Upper lobe of right lung (tissue), 1 donor: ENCODE measurements around the gene PLXNA2. TPM values are rescaled to one million over a fixed set of nuclear protein-coding genes. Genes with fewer than 3 reads are reported as not detected.

ENCODE experiments used
- ATAC-seq: fragments of 200-7000 bp; cut with Tn5 transposase; one replicate; pipeline ENCODE4 v1.9.1; 2020; ENCODE audit warnings: mild to moderate bottlenecking, moderate library complexity
- DNase-seq: peaks from one replicate; pipeline ENCODE4 v3.0.0-alpha.2; 2020
- H3K27ac ChIP-seq: fragments of 200-600 bp; one replicate; pipeline ENCODE4 v1.8.0; 2022
- H3K27me3 ChIP-seq: fragments of 200-600 bp; one replicate; pipeline ENCODE4 v1.8.0; 2022; ENCODE audit warnings: mild to moderate bottlenecking
- H3K36me3 ChIP-seq: fragments of 200-600 bp; one replicate; pipeline ENCODE4 v1.8.0; 2022
- H3K4me1 ChIP-seq: fragments of 200-600 bp; one replicate; pipeline ENCODE4 v1.8.0; 2022
- H3K4me3 ChIP-seq: fragments of 200-600 bp; one replicate; pipeline ENCODE4 v1.8.0; 2022; ENCODE audit warnings: mild to moderate bottlenecking
- H3K9me3 ChIP-seq: fragments of 200-600 bp; one replicate; pipeline ENCODE4 v1.8.0; 2022
- intact Hi-C: fragments of 100-400 bp; cut with DNase I; formaldehyde crosslinking; loops from one replicate; pipeline ENCODE4 v1.11.0; 2022
- total RNA-seq: library from RNA; stranded (reverse); fragmentation: NEBNext Ultra II Directional; extraction: Animal tissue kit (Norgen Biotek cat#: 25700); gene quantifications from one replicate; pipeline ENCODE4 v1.2.1, GENCODE V29; 2021
- TF ChIP-seq, protein P1 (sequence below): fragments of 200-600 bp; IDR thresholded peaks from one replicate; pipeline ENCODE4 v1.8.0; 2022; ENCODE audit warnings: antibody characterized with exemption
- donor health status: DM: no; HTN: yes; CAD: no; lungs with severe emphysema.

PLXNA2 gene
- total RNA-seq, 1 donor from 2014 or later, result 98.5 TPM

GRCh38 chr1:208122612-208123358, 121.4 kb downstream of the PLXNA2 start:
- Histone ChIP-seq H3K36me3 (no peaks in the 10 kb centered on the region), H3K4me3 (no peak overlapping the region), H3K9me3 (no peaks in the 10 kb centered on the region), H3K4me1 (no peaks in the 10 kb centered on the region), H3K27me3 (no peaks in the 10 kb centered on the region), H3K27ac (no peak overlapping the region)
- intact Hi-C loops, result no loop called here
- peak; percentile 54 for ATAC-seq
- TF ChIP-seq, protein P1, sequence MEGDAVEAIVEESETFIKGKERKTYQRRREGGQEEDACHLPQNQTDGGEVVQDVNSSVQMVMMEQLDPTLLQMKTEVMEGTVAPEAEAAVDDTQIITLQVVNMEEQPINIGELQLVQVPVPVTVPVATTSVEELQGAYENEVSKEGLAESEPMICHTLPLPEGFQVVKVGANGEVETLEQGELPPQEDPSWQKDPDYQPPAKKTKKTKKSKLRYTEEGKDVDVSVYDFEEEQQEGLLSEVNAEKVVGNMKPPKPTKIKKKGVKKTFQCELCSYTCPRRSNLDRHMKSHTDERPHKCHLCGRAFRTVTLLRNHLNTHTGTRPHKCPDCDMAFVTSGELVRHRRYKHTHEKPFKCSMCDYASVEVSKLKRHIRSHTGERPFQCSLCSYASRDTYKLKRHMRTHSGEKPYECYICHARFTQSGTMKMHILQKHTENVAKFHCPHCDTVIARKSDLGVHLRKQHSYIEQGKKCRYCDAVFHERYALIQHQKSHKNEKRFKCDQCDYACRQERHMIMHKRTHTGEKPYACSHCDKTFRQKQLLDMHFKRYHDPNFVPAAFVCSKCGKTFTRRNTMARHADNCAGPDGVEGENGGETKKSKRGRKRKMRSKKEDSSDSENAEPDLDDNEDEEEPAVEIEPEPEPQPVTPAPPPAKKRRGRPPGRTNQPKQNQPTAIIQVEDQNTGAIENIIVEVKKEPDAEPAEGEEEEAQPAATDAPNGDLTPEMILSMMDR, result no peak
- no peak for DNase-seq

DNA sequence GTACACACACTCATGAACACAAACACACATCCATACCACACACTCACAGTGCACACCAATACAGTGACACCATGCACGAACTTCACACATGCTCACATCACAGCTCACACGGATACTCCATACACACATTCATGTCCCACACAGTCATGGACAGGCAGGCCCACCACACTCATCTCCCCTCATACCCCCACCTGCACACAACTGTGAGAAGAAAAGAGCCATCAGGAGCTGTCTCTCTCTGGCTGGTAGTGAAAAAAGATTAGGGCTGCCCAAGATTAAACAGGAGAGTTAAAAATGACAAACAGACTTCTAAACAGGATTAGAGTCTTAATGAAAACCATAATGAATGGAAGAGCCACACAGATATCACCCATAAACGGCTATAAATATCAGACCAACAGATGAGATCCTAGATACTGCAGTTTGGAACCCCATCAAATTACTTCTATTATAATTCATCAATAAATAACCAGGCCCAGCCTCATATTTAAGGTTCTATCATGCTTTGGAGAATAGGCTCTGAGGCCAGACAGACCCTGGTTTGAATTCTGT, 122.3 kb downstream of the PLXNA2 start:
- ATAC-seq (no peak), DNase-seq (no peak)
- intact Hi-C loops, result no loop called here
- Histone ChIP-seq H3K36me3 (no peaks in the 10 kb centered on the region), H3K27me3 (no peaks in the 10 kb centered on the region), H3K27ac (no peak overlapping the region), H3K4me1 (no peaks in the 10 kb centered on the region), H3K9me3 (no peaks in the 10 kb centered on the region), H3K4me3 (no peak overlapping the region)
- TF ChIP-seq, protein P1, result no peak

DNA sequence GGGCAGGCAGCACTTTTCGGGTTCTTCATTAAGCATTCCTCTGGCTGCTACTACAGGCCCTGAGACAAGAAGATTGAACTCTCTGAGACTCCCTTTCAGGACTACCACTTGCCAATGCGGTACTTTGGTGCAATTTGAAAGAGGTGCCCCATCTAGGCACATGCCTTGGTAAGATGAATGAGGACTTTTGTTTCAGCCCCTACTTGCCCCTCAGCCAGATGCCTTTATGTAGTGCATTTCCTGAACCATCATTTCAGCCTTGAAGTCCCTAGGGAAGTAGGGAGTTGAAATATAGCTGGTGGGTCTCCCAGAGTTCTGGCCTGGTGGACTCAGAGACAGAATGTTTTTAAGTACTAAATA, 123.8 kb downstream of the PLXNA2 start:
- H3K27me3 ChIP-seq, result no peaks in the 10 kb centered on the region
- H3K9me3 ChIP-seq, result no peaks in the 10 kb centered on the region
- ATAC-seq (no peak), DNase-seq (no peak)
- H3K36me3 ChIP-seq, result no peaks in the 10 kb centered on the region
- no peak overlapping the region for H3K27ac ChIP-seq
- H3K4me3 ChIP-seq, result no peak overlapping the region
- intact Hi-C loops, result no loop called here
- TF ChIP-seq, protein P1, result no peak
- H3K4me1 ChIP-seq, result peaks cover 5% of the 10 kb centered on the region

GRCh38 chr1:208118841-208119606, 125.2 kb downstream of the PLXNA2 start:
- no peaks in the 10 kb centered on the region for H3K27me3 ChIP-seq
- H3K36me3 ChIP-seq, result no peaks in the 10 kb centered on the region
- no peaks in the 10 kb centered on the region for H3K9me3 ChIP-seq
- intact Hi-C loops, result no loop called here
- no peak overlapping the region for H3K27ac ChIP-seq
- peaks cover 5% of the 10 kb centered on the region for H3K4me1 ChIP-seq
- DNase-seq (no peak), ATAC-seq (no peak)
- TF ChIP-seq, protein P1, result no peak
- H3K4me3 ChIP-seq, result no peak overlapping the region

GRCh38 chr1:208118306-208118705, 125.9 kb downstream of the PLXNA2 start:
- no peaks in the 10 kb centered on the region for H3K9me3 ChIP-seq
- H3K4me1 ChIP-seq, result peaks cover 5% of the 10 kb centered on the region
- no peak overlapping the region for H3K27ac ChIP-seq
- H3K36me3 ChIP-seq, result no peaks in the 10 kb centered on the region
- no peak for DNase-seq
- H3K27me3 ChIP-seq, result no peaks in the 10 kb centered on the region
- no peak overlapping the region for H3K4me3 ChIP-seq
- intact Hi-C loops, result no loop called here
- TF ChIP-seq, protein P1, result no peak
- ATAC-seq, result no peak
